Gastrocnemius medialis (tissue), 4 donors: Measurements from ENCODE around the gene RBM19. TPM values are rescaled to one million over a fixed set of nuclear protein-coding genes. Genes with fewer than 3 reads are reported as not detected.

Experiments used
- ATAC-seq, 2 donors: fragments of 150-250 bp; one replicate each; pipeline ENCODE4 v1.9.1; 2016
- DNase-seq, 2 donors: peaks; one replicate each; pipeline ENCODE4 v3.0.0-alpha.2; 2019
- H3K27ac ChIP-seq, 4 donors: fragments of 200-600 bp; sonication (generic); 1 replicate in 1 of 4; 2 replicates in 3 of 4; pipeline ENCODE4 v1.5.1; 2016 to 2018; ENCODE audit warnings: mild to moderate bottlenecking in 2 of 4, moderate library complexity in 1 of 4
- H3K27me3 ChIP-seq, 3 donors: fragments of 200-600 bp; sonication (generic) in 2 of 3; 1 replicate in 1 of 3; 2 replicates in 2 of 3; pipeline versions ENCODE4 v1.5.1 to v1.6.0; 2016 to 2019; ENCODE audit warnings: mild to moderate bottlenecking in 1 of 3, moderate library complexity in 1 of 3
- H3K36me3 ChIP-seq, 2 donors: fragments of 200-600 bp; sonication (generic) in 1 of 2; one replicate each; pipeline ENCODE4 v1.5.1; 2017 to 2018
- H3K4me1 ChIP-seq, 2 donors: fragments of 200-600 bp; sonication (generic) in 1 of 2; one replicate each; pipeline ENCODE4 v1.5.1; 2016 to 2017; ENCODE audit warnings: mild to moderate bottlenecking in 2 of 2
- H3K4me3 ChIP-seq, 4 donors: fragments of 200-600 bp; sonication (generic) in 3 of 4; 1 replicate in 1 of 4; 2 replicates in 3 of 4; pipeline ENCODE4 v1.5.1; 2016 to 2019; ENCODE audit warnings: mild to moderate bottlenecking in 2 of 4
- H3K9me3 ChIP-seq, 3 donors: fragments of 200-600 bp; sonication (generic) in 2 of 3; 1 replicate in 1 of 3; 2 replicates in 2 of 3; pipeline ENCODE4 v1.5.1; 2016 to 2019
- POLR2A ChIP-seq, 2 donors: fragments of 450-650 bp; IDR thresholded peaks; one replicate each; pipeline ENCODE4 v1.6.1; 2017; ENCODE audit warnings: antibody characterized with exemption in 2 of 2, mild to moderate bottlenecking in 2 of 2, moderate library complexity in 2 of 2
- in situ Hi-C, 4 donors: fragments of 200-750 bp; cut with MboI; loops; one replicate each; pipeline versions ENCODE4 v1.15.0 to v1.8.0; 2017; ENCODE audit warnings: low sequenced_read_pairs in 4 of 4
- intact Hi-C: fragments of 100-400 bp; cut with DNase I; formaldehyde crosslinking; loops from one replicate; pipeline ENCODE4 v1.15.1; 2023; ENCODE audit warnings: low total_unique reads
- total RNA-seq, 4 donors: library from RNA; depleted of rRNA; stranded (reverse); fragments of >200 nt; gene quantifications; one replicate each; pipeline versions ENCODE4 v1.1.0 to v1.2.3, GENCODE V29; 2016
- TF ChIP-seq, protein P1 (sequence below), 5 experiments: fragments of 450-650 bp in 3 of 5; fragments of 200-600 bp in 2 of 5; sonication (generic) in 2 of 5; IDR thresholded peaks in 4 of 5; conservative IDR thresholded peaks in 1 of 5; 1 replicate in 4 of 5; 2 replicates in 1 of 5; pipeline ENCODE4 v1.5.1; 2016 to 2019; ENCODE audit warnings: antibody characterized with exemption in 5 of 5, mild to moderate bottlenecking in 3 of 5, moderate library complexity in 3 of 5

RBM19 gene
- total RNA-seq, 4 donors from 2014 or later, result 21.2 to 28.3 (median 26.8) TPM

DNA sequence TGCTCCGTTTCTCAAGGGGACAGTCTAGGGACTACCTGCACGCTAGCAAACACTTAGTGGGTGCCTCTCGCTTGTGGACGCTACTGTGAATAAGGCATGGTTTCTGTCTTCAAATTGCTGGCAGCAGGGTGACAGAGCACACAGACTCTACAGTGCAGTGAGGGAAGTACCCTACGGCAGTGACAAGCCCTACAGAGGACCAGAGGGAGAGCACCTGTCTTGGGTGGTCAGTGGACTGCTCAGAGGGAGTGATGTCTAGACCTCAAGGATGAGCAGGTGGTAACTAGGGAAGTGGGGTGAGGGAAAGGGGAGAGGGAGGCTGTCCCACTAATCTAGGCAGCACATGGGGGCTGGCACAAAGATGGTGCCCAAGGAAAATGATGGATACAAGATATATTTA is 160.5 kb downstream of the RBM19 start:
- in situ Hi-C loops, result no loop called here
- Histone ChIP-seq H3K27me3 (no peaks in the 10 kb centered on the region), H3K4me3 (no peak overlapping the region), H3K27ac (no peak overlapping the region), H3K36me3 (no peaks in the 10 kb centered on the region), H3K4me1 (no peaks in the 10 kb centered on the region), H3K9me3 (peaks cover 0 to 4% (median 0%) of the 10 kb centered on the region in 3 donors)
- no peak for TF ChIP-seq POLR2A (IDR thresholded peaks at IDR 0.05)
- TF ChIP-seq, protein P1, sequence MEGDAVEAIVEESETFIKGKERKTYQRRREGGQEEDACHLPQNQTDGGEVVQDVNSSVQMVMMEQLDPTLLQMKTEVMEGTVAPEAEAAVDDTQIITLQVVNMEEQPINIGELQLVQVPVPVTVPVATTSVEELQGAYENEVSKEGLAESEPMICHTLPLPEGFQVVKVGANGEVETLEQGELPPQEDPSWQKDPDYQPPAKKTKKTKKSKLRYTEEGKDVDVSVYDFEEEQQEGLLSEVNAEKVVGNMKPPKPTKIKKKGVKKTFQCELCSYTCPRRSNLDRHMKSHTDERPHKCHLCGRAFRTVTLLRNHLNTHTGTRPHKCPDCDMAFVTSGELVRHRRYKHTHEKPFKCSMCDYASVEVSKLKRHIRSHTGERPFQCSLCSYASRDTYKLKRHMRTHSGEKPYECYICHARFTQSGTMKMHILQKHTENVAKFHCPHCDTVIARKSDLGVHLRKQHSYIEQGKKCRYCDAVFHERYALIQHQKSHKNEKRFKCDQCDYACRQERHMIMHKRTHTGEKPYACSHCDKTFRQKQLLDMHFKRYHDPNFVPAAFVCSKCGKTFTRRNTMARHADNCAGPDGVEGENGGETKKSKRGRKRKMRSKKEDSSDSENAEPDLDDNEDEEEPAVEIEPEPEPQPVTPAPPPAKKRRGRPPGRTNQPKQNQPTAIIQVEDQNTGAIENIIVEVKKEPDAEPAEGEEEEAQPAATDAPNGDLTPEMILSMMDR (IDR thresholded peaks at IDR 0.05 in 4 of 5, conservative IDR thresholded peaks at IDR 0.05 in 1 of 5), result no peak
- DNase-seq, result no peak
- intact Hi-C loops, result no loop called here
- no peak for ATAC-seq

DNA sequence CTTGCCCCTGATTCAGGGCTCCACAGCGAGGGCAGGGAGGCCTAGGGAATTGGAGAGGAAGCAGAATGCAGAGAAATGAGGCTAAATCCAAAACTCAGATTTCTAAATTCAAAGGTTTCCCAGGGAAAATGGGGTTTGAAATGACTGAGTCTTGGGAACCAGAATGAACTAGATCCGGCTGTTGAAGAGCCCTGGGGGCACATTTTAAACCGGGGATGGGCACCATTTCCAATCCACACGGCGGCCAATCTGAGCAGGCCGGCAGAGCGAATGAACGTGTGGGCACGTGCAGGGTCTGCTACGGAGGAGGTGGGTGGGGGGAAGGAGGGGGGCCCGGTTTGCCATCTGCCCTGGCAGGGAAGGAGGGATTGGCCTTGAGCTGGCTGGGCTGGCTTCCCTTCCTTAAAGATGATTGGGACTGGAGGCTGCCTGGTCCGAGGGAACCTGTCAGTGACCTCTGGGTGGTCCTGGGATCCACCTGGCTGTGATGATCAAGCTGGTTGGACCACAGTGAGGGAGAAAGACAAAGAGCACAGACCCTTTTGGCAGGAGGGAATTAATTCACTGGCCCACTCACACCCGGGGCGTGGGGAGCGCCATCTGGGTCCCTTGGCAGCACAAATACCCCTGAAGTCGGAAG is 161.0 kb downstream of the RBM19 start:
- in situ Hi-C loops (no loop called here), intact Hi-C loops (no loop called here)
- H3K27me3 ChIP-seq, result no peaks in the 10 kb centered on the region
- no peak overlapping the region for H3K4me3 ChIP-seq
- no peaks in the 10 kb centered on the region for H3K4me1 ChIP-seq
- peaks cover 0 to 4% (median 0%) of the 10 kb centered on the region in 3 donors for H3K9me3 ChIP-seq
- H3K36me3 ChIP-seq, result no peaks in the 10 kb centered on the region
- ATAC-seq (no peak), DNase-seq (no peak)
- TF ChIP-seq, protein P1 (IDR thresholded peaks at IDR 0.05 in 4 of 5, conservative IDR thresholded peaks at IDR 0.05 in 1 of 5), result no peak
- TF ChIP-seq POLR2A (IDR thresholded peaks at IDR 0.05), result no peak
- no peak overlapping the region for H3K27ac ChIP-seq

DNA sequence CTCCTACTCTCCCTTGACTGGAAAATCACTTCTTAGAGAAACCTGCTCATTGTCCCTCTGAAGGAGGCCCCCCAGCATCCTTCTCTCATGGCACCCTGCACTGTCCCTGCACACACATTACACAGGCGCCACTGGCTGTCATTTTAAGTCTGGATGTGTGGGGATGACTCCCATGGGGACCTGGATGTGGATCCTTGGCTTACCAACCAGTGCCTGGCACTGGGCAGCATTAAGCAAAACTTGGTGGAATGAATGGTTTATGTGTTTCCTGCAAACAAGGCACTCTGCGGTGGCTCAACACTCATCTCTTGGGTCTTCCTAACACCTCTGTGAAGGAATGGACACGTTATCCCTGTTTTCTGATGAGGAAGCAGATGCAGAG is 162.4 kb downstream of the RBM19 start:
- ATAC-seq, result no peak
- in situ Hi-C loops, result no loop called here
- Histone ChIP-seq H3K27me3 (no peaks in the 10 kb centered on the region), H3K4me1 (no peaks in the 10 kb centered on the region), H3K27ac (no peak overlapping the region), H3K9me3 (peaks cover 0 to 4% (median 0%) of the 10 kb centered on the region in 3 donors), H3K4me3 (no peak overlapping the region), H3K36me3 (no peaks in the 10 kb centered on the region)
- TF ChIP-seq, protein P1 (IDR thresholded peaks at IDR 0.05 in 4 of 5, conservative IDR thresholded peaks at IDR 0.05 in 1 of 5), result no peak
- no peak for TF ChIP-seq POLR2A (IDR thresholded peaks at IDR 0.05)
- intact Hi-C loops, result no loop called here
- DNase-seq, result no peak

DNA sequence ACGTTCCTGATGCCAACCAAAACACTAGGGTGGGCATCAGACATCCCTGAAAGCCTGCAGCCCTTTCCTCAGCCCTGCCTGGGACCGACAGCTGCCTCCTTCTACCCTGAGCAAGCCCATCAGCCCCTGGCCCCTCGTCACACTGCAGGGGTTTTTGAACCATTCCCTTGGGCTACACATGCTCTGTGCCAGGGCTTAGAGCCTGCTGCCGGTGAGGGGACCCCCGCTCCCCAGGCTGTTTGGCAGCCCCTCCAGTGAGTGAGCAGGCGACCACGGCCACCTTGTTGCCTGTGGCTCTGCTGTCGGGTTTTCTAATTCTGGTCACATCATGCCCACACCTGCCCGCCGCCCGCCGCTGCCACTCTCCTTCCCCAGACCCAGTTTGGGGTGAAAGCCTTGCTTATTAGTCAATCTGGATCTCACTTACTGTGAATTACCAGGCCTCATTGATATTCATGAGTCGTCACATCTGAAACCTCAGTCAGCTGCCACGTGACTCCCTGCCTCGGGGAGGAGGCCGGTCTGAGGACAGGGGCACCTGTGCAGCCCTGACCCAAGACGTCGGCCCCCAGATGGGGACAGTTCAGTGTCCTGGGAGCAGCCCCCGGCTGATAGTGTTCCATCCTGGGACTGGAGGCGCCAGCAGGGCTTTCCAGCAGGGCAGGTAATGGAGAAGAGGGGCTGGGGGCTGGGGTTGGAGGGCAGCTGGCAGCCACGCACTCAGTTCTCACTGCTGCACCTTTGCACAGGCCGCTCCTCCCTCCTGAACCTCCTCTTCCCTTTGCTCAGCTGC is 163.0 kb downstream of the RBM19 start:
- Histone ChIP-seq H3K4me3 (no peak overlapping the region), H3K27me3 (no peaks in the 10 kb centered on the region), H3K36me3 (no peaks in the 10 kb centered on the region), H3K27ac (no peak overlapping the region), H3K4me1 (no peaks in the 10 kb centered on the region), H3K9me3 (peaks cover 0 to 4% (median 0%) of the 10 kb centered on the region in 3 donors)
- in situ Hi-C loops, result no loop called here
- ATAC-seq, result no peak
- intact Hi-C loops, result no loop called here
- TF ChIP-seq POLR2A (IDR thresholded peaks at IDR 0.05), result no peak
- TF ChIP-seq, protein P1 (IDR thresholded peaks at IDR 0.05 in 4 of 5, conservative IDR thresholded peaks at IDR 0.05 in 1 of 5), result no peak
- DNase-seq, result no peak
